H1 (cell line): Measurements from ENCODE around the gene DUSP9. TPM values are rescaled to one million over a fixed set of nuclear protein-coding genes. Genes with fewer than 3 reads are reported as not detected.

Experiments
- CTCF ChIA-PET: fragments of 300-600 bp; sonication (Branson Sonifier 250); formaldehyde crosslinking; loops from one replicate; lab custom pipeline; 2021; ENCODE audit not compliant: partially characterized antibody; lab: Charles Lee
- POLR2A ChIA-PET: fragments of 300-600 bp; sonication (Branson Sonifier 250); formaldehyde crosslinking; loops from one replicate; lab custom pipeline; 2021; ENCODE audit warnings: inconsistent platforms; ENCODE audit not compliant: partially characterized antibody; lab: Charles Lee
- DNase-seq, 2 experiments: peaks; one replicate each; pipeline versions ENCODE4 v3.0.0 to v3.0.0-alpha.2; 2010 to 2022; ENCODE audit warnings: low spot score in 2 of 2, low read depth in 1 of 2, mixed read lengths in 1 of 2
- FAIRE-seq: peaks from 2 replicates; lab custom pipeline; 2011; peaks lifted over from hg19 to GRCh38; lab: Jason Lieb, UNC
- H2AFZ ChIP-seq: 2 replicates; pipeline ENCODE4 v1.8.1; 2012; ENCODE audit warnings: low read length, inconsistent platforms
- H2AK5ac ChIP-seq: 2 replicates; pipeline ENCODE4 v1.6.1; 2013; ENCODE audit warnings: low read depth, low read length
- H2BK120ac ChIP-seq: replicated peaks from 2 replicates; pipeline ENCODE3; 2013; ENCODE audit warnings: low read depth, low read length, inconsistent platforms
- H2BK12ac ChIP-seq: 2 replicates; pipeline ENCODE4 v1.6.1; 2013; ENCODE audit warnings: low read depth, low read length
- H2BK15ac ChIP-seq: 2 replicates; pipeline ENCODE4 v1.6.1; 2013; ENCODE audit warnings: low read length
- H2BK20ac ChIP-seq: 2 replicates; pipeline ENCODE4 v1.6.1; 2013; ENCODE audit warnings: low read length
- H2BK5ac ChIP-seq: 2 replicates; pipeline ENCODE4 v1.6.1; 2013; ENCODE audit warnings: low read depth, low read length
- H3K14ac ChIP-seq: 2 replicates; pipeline ENCODE4 v1.6.1; 2013; ENCODE audit warnings: inconsistent platforms; ENCODE audit not compliant: insufficient read length
- H3K18ac ChIP-seq: 2 replicates; pipeline ENCODE4 v1.6.1; 2013; ENCODE audit warnings: low read length; ENCODE audit errors: extremely low read depth
- H3K23ac ChIP-seq: 2 replicates; pipeline ENCODE4 v1.6.1; 2013; ENCODE audit warnings: inconsistent platforms; ENCODE audit not compliant: insufficient read length
- H3K23me2 ChIP-seq: 2 replicates; pipeline ENCODE4 v1.6.1; 2013; ENCODE audit warnings: low read depth, low read length
- H3K27ac ChIP-seq: 2 replicates; pipeline ENCODE4 v1.6.1; 2011; ENCODE audit warnings: low read depth, low read length, inconsistent platforms
- H3K27me3 ChIP-seq, 4 experiments: replicated peaks in 1 of 4; 1 replicate in 1 of 4; 2 replicates in 3 of 4; pipeline versions ENCODE4 v1.6.1 to v1.8.1; 2011 to 2013; ENCODE audit warnings: low read length in 3 of 4, mild to moderate bottlenecking in 3 of 4, inconsistent platforms in 2 of 4, mixed read lengths in 2 of 4, moderate library complexity in 1 of 4; ENCODE audit not compliant: control insufficient read depth in 3 of 4, insufficient read depth in 3 of 4; ENCODE audit errors: extremely low read depth in 1 of 4
- H3K36me3 ChIP-seq, 4 experiments: 2 replicates each; pipeline versions ENCODE4 v1.6.1 to v1.8.1; 2011 to 2013; ENCODE audit warnings: mild to moderate bottlenecking in 4 of 4, low read length in 3 of 4, moderate library complexity in 2 of 4, control low read depth in 1 of 4, inconsistent platforms in 1 of 4; ENCODE audit not compliant: insufficient read depth in 4 of 4, control insufficient read depth in 2 of 4
- H3K4ac ChIP-seq: replicated peaks from 2 replicates; pipeline ENCODE3; 2013; ENCODE audit warnings: low read length, low read depth, mixed read lengths, inconsistent platforms; ENCODE audit not compliant: insufficient read length
- H3K4me1 ChIP-seq, 4 experiments: replicated peaks in 1 of 4; 1 replicate in 1 of 4; 2 replicates in 3 of 4; pipeline versions ENCODE4 v1.6.1 to v1.8.1; 2011 to 2013; ENCODE audit warnings: low read length in 3 of 4, inconsistent platforms in 2 of 4, mixed read lengths in 1 of 4; ENCODE audit not compliant: insufficient read depth in 4 of 4, control insufficient read depth in 3 of 4
- H3K4me2 ChIP-seq, 2 experiments: 2 replicates each; pipeline versions ENCODE4 v1.6.1 to v1.8.1; 2011 to 2013; ENCODE audit warnings: low read depth in 2 of 2, low read length in 2 of 2, control low read depth in 1 of 2, inconsistent platforms in 1 of 2, mild to moderate bottlenecking in 1 of 2; ENCODE audit not compliant: insufficient read depth in 1 of 2
- H3K4me3 ChIP-seq, 4 experiments: fragments of 200-600, 300-600 bp in 1 of 4; sonication (generic), shearing (Covaris generic), sonication (Bioruptor Twin) in 1 of 4; 2 replicates each; pipeline versions ENCODE4 v1.5.1 to v1.8.1; 2011 to 2016; ENCODE audit warnings: low read length in 4 of 4, low read depth in 3 of 4, control low read depth in 2 of 4, inconsistent platforms in 2 of 4, mild to moderate bottlenecking in 2 of 4, mixed read lengths in 1 of 4, moderate library complexity in 1 of 4; ENCODE audit not compliant: insufficient read depth in 2 of 4; ENCODE audit errors: extremely low read depth in 1 of 4
- H3K56ac ChIP-seq: replicated peaks from 2 replicates; pipeline ENCODE3; 2013; ENCODE audit warnings: low read depth, mild to moderate bottlenecking, mixed read lengths, low read length, inconsistent platforms; ENCODE audit not compliant: insufficient read length
- H3K79me1 ChIP-seq: 2 replicates; pipeline ENCODE4 v1.6.1; 2013; ENCODE audit warnings: low read depth, low read length, control low read depth
- H3K79me2 ChIP-seq, 2 experiments: 2 replicates each; pipeline versions ENCODE4 v1.6.1 to v1.8.1; 2012 to 2013; ENCODE audit warnings: low read length in 2 of 2, mild to moderate bottlenecking in 2 of 2, inconsistent platforms in 1 of 2; ENCODE audit not compliant: insufficient read depth in 2 of 2, control insufficient read depth in 1 of 2
- H3K9ac ChIP-seq, 4 experiments: replicated peaks in 1 of 4; 1 replicate in 1 of 4; 2 replicates in 3 of 4; pipeline versions ENCODE4 v1.6.1 to v1.8.1; 2011 to 2013; ENCODE audit warnings: low read depth in 3 of 4, low read length in 3 of 4, control low read depth in 2 of 4, mild to moderate bottlenecking in 2 of 4, moderate library complexity in 2 of 4, inconsistent platforms in 1 of 4; ENCODE audit errors: extremely low read depth in 1 of 4
- H3K9me3 ChIP-seq, 2 experiments: 2 replicates each; pipeline versions ENCODE4 v1.6.1 to v1.8.1; 2012 to 2013; ENCODE audit warnings: mild to moderate bottlenecking in 2 of 2, moderate library complexity in 2 of 2, control low read depth in 1 of 2, inconsistent platforms in 1 of 2, low read depth in 1 of 2, low read length in 1 of 2, mixed read lengths in 1 of 2; ENCODE audit not compliant: insufficient read depth in 2 of 2
- H4K20me1 ChIP-seq, 2 experiments: replicated peaks in 1 of 2; 2 replicates each; pipeline versions ENCODE3 to v1.8.1; 2011 to 2013; ENCODE audit warnings: inconsistent platforms in 2 of 2, low read length in 2 of 2, mild to moderate bottlenecking in 1 of 2; ENCODE audit not compliant: insufficient read depth in 2 of 2, control insufficient read depth in 1 of 2
- H4K5ac ChIP-seq: 2 replicates; pipeline ENCODE4 v1.6.1; 2013; ENCODE audit warnings: low read length, low read depth, mixed read lengths, inconsistent platforms; ENCODE audit not compliant: insufficient read length
- H4K8ac ChIP-seq: 2 replicates; pipeline ENCODE4 v1.8.0; 2013; ENCODE audit warnings: mild to moderate bottlenecking, moderate library complexity, low read length, inconsistent platforms; ENCODE audit not compliant: insufficient read depth; ENCODE audit errors: extremely low read depth
- H4K91ac ChIP-seq: replicated peaks from 2 replicates; pipeline ENCODE3; 2013; ENCODE audit warnings: low read length, mixed read lengths, inconsistent platforms; ENCODE audit not compliant: insufficient read length
- ASH2L ChIP-seq: fragments of 200-600, 300-600 bp; sonication (generic); IDR thresholded peaks from one replicate; pipeline ENCODE4 v1.7.1; 2017; ENCODE audit warnings: low read length
- BACH1 ChIP-seq: IDR thresholded peaks from 2 replicates; pipeline ENCODE4 v1.6.1; 2012; ENCODE audit warnings: low read length, improper control_type of control experiment
- BCL11A ChIP-seq, 2 experiments: IDR thresholded peaks; one replicate each; pipeline ENCODE4 v1.6.1; 2011; ENCODE audit warnings: low read depth in 2 of 2, low read length in 2 of 2, mild to moderate bottlenecking in 2 of 2
- BRCA1 ChIP-seq: IDR thresholded peaks from 2 replicates; pipeline ENCODE4 v1.6.1; 2012; ENCODE audit warnings: low read depth, low read length, improper control_type of control experiment
- CBX8 ChIP-seq: fragments of 300-800, 300-1000 bp; sonication (generic); IDR thresholded peaks from 2 replicates; pipeline ENCODE4 v1.7.1; 2016; ENCODE audit warnings: low read depth, low read length, borderline replicate concordance
- CTBP2 ChIP-seq: IDR thresholded peaks from 2 replicates; pipeline ENCODE4 v1.7.0; 2011; ENCODE audit warnings: borderline replicate concordance, mild to moderate bottlenecking, moderate library complexity, mixed read lengths, low read length; ENCODE audit not compliant: insufficient read depth, insufficient read length
- EP300 ChIP-seq, 2 experiments: IDR thresholded peaks; 1 replicate in 1 of 2; 2 replicates in 1 of 2; pipeline ENCODE4 v1.6.1; 2011 to 2012; ENCODE audit warnings: low read depth in 2 of 2, low read length in 2 of 2, mild to moderate bottlenecking in 2 of 2, borderline replicate concordance in 1 of 2, inconsistent platforms in 1 of 2, moderate library complexity in 1 of 2
- KDM1A ChIP-seq: fragments of 200-600, 300-600 bp; sonication (generic); IDR thresholded peaks from 2 replicates; pipeline ENCODE4 v1.7.1; 2016; ENCODE audit warnings: mild to moderate bottlenecking, low read length, borderline replicate concordance
- KDM5A ChIP-seq: fragments of 200-600 bp; IDR thresholded peaks from 2 replicates; pipeline ENCODE4 v1.7.1; 2012; ENCODE audit warnings: mild to moderate bottlenecking, low read length, inconsistent platforms, mixed read lengths
- RAD21 ChIP-seq, 2 experiments: IDR thresholded peaks in 1 of 2; conservative IDR thresholded peaks in 1 of 2; 2 replicates each; pipeline ENCODE4 v1.6.1; 2011; ENCODE audit warnings: low read depth in 2 of 2, low read length in 2 of 2, improper control_type of control experiment in 1 of 2, inconsistent platforms in 1 of 2, mild to moderate bottlenecking in 1 of 2, moderate library complexity in 1 of 2
- RFX5 ChIP-seq: IDR thresholded peaks from 2 replicates; pipeline ENCODE4 v1.6.1; 2011; ENCODE audit warnings: low read depth, low read length, improper control_type of control experiment, borderline replicate concordance
- SAP30 ChIP-seq: fragments of 300-600 bp; sonication (generic); IDR thresholded peaks from 2 replicates; pipeline ENCODE4 v1.7.1; 2012; ENCODE audit warnings: low read length, moderate library complexity, mild to moderate bottlenecking, inconsistent platforms; ENCODE audit not compliant: insufficient read depth, insufficient replicate concordance
- SIX5 ChIP-seq: IDR thresholded peaks from 2 replicates; pipeline ENCODE4 v1.6.1; 2011; ENCODE audit warnings: mild to moderate bottlenecking, low read depth, low read length
- SP4 ChIP-seq: IDR thresholded peaks from 2 replicates; pipeline ENCODE4 v1.6.1; 2012; ENCODE audit warnings: low read length, inconsistent platforms
- TBP ChIP-seq: IDR thresholded peaks from 2 replicates; pipeline ENCODE4 v1.6.1; 2011; ENCODE audit warnings: low read depth, low read length, improper control_type of control experiment
- WGBS, 2 experiments: shearing (Covaris generic) in 1 of 2; methylation state at CpG; one replicate each; pipeline versions ENCODE4 v1.1.6 to v1.1.7; 2013 to 2015; ENCODE audit warnings: low lambda C conversion rate in 2 of 2, mixed read lengths in 2 of 2, inconsistent platforms in 1 of 2, low coverage in 1 of 2, missing lambda C conversion rate in 1 of 2; ENCODE audit not compliant: insufficient replicate concordance in 2 of 2, insufficient coverage in 1 of 2, insufficient read length in 1 of 2; ENCODE audit errors: extremely low coverage in 1 of 2, missing lambda C conversion rate in 1 of 2; 5-methylcytosine and 5-hydroxymethylcytosine counted together
- polyA plus RNA-seq, 7 experiments: library from polyadenylated mRNA; depleted of rRNA in 3 of 7; stranded (reverse) in 5 of 7; unstranded in 2 of 7; fragments of >200 nt in 5 of 7; fragments of 200-250 nt in 2 of 7; gene quantifications; 1 replicate in 5 of 7; 2 replicates in 1 of 7; 4 replicates in 1 of 7; pipeline versions ENCODE4 v1.2.1 to v1.2.3, GENCODE V29; 2011 to 2013; ENCODE audit warnings: missing spikeins in 2 of 7, mixed read lengths in 2 of 7
- total RNA-seq: library from RNA; stranded (reverse); fragmentation: NEBNext Ultra II Directional; extraction: Animal tissue kit (Norgen Biotek cat#: 25700); gene quantifications from 2 replicates; pipeline ENCODE4 v1.2.1, GENCODE V29; 2021

Gene DUSP9
- total and polyA plus RNA-seq, 2 of the 8 experiments (the other 6 are each of a cell fraction or from before 2014, with no cell fraction given), result 0.80 to 1.1 TPM

GRCh38 chrX:153628665-153629064 lies 18.3 kb upstream of the DUSP9 start:
- Histone ChIP-seq H3K79me2 (no peaks in the 10 kb centered on the region), H3K23ac (no peak overlapping the region), H3K4me2 (no peak overlapping the region), H3K4me1 (peaks cover 0 to 3% (median 0%) of the 10 kb centered on the region in 4 experiments; a peak in 1 of 7 replicates), H3K36me3 (no peaks in the 10 kb centered on the region), H3K4me3 (no peak overlapping the region), H3K23me2 (no peaks in the 10 kb centered on the region), H3K4ac (no peak overlapping the region), H2BK5ac (no peak overlapping the region), H3K18ac (no peak overlapping the region), H3K79me1 (no peaks in the 10 kb centered on the region), H4K91ac (no peak overlapping the region), H4K8ac (no peak overlapping the region), H2AK5ac (no peak overlapping the region), H2BK120ac (no peak overlapping the region), H4K20me1 (no peaks in the 10 kb centered on the region), H4K5ac (no peak overlapping the region), H2AFZ (no peak overlapping the region), H2BK15ac (no peak overlapping the region), H2BK20ac (no peak overlapping the region), H3K14ac (no peak overlapping the region), H3K27ac (no peak overlapping the region), H3K9ac (no peak overlapping the region), H3K56ac (no peak overlapping the region), H2BK12ac (no peak overlapping the region), H3K9me3 (no peaks in the 10 kb centered on the region), H3K27me3 (no peaks in the 10 kb centered on the region)
- FAIRE-seq, result no peak
- ChIA-PET CTCF (interaction anchor here (1.0 to 4.5 kb wide), 4 partner anchors 15 to 74 kb away, joined by 3 to 30 read pairs (median 8); partner anchors contain the start of gene DUSP9), POLR2A (no interaction called here)
- no peak for DNase-seq
- 84% methylated on average over 5 of the region's 12 CpGs; no CpG with 5 or more reads in 1 of the 2 experiments for WGBS, 2 experiments
- TF ChIP-seq SIX5 (no peak), BRCA1 (no peak), RAD21 (IDR thresholded peaks at IDR 0.05 in 1 of 2, conservative IDR thresholded peaks at IDR 0.05 in 1 of 2; ENCODE audit: low read depth in 2 of 2, low read length in 2 of 2) (no peak), ASH2L (no peak), KDM1A (no peak), CTBP2 (no peak), SP4 (no peak), CBX8 (no peak), BCL11A (IDR thresholded peaks at IDR 0.05; ENCODE audit: low read depth in 2 of 2, low read length in 2 of 2) (no peak), RFX5 (no peak), KDM5A (no peak), EP300 (IDR thresholded peaks at IDR 0.05; ENCODE audit: borderline replicate concordance in 1 of 2, low read depth in 2 of 2, low read length in 2 of 2) (no peak), TBP (no peak), SAP30 (no peak), BACH1 (no peak)
